Panc1 (cell line): ENCODE measurements around the gene ATP13A3. TPM values are rescaled to one million over a fixed set of nuclear protein-coding genes. Genes with fewer than 3 reads are reported as not detected.

ENCODE experiments used
- ATAC-seq: fragments of 200-7000 bp; cut with Tn5 transposase; 2 replicates; pipeline ENCODE4 v1.9.1; 2020; ENCODE audit warnings: mild to moderate bottlenecking, moderate library complexity
- BruUV-seq: library from RNA; stranded (reverse); fragments of 400-500 nt; replicated peaks from 2 replicates; lab custom pipeline; 2021; lab: Mats Ljungman, UMichigan
- CTCF ChIA-PET: fragments of 300-600 bp; sonication (Branson Sonifier 250); formaldehyde crosslinking; loops from one replicate; lab custom pipeline; 2022; ENCODE audit warnings: antibody characterized with exemption; lab: Charles Lee
- POLR2A ChIA-PET: fragments of 300-600 bp; sonication (Branson Sonifier 250); formaldehyde crosslinking; loops from one replicate; lab custom pipeline; 2022; ENCODE audit warnings: antibody characterized with exemption; lab: Charles Lee
- DNase-seq: peaks from one replicate; pipeline ENCODE4 v3.0.0-alpha.2; 2010; ENCODE audit warnings: low read depth, low spot score
- H3K27ac ChIP-seq: 2 replicates; pipeline ENCODE4 v1.5.1; 2011; ENCODE audit warnings: mild to moderate bottlenecking, low read length, inconsistent platforms
- H3K27me3 ChIP-seq: fragments of 200-500 bp; sonication (Bioruptor generic); 2 replicates; pipeline ENCODE4 v1.6.0; 2014; ENCODE audit warnings: low read length, inconsistent platforms; ENCODE audit not compliant: control insufficient read depth, insufficient read depth
- H3K36me3 ChIP-seq: fragments of 200-500 bp; sonication (Bioruptor generic); 2 replicates; pipeline ENCODE4 v1.5.1; 2014; ENCODE audit warnings: inconsistent platforms, mild to moderate bottlenecking, low read length, moderate library complexity; ENCODE audit not compliant: control insufficient read depth, insufficient read depth
- H3K4me1 ChIP-seq: 2 replicates; pipeline ENCODE4 v1.5.1; 2011; ENCODE audit warnings: inconsistent platforms, mild to moderate bottlenecking, low read length, moderate library complexity; ENCODE audit not compliant: control insufficient read depth, insufficient read depth
- H3K4me3 ChIP-seq, 2 experiments: 2 replicates each; pipeline ENCODE4 v1.5.1; 2011 to 2012; ENCODE audit warnings: low read depth in 2 of 2, low read length in 2 of 2, mild to moderate bottlenecking in 2 of 2, inconsistent platforms in 1 of 2, moderate library complexity in 1 of 2
- H3K9me3 ChIP-seq: fragments of 200-500 bp; sonication (Bioruptor generic); 2 replicates; pipeline ENCODE4 v1.5.1; 2014; ENCODE audit warnings: low read depth, mild to moderate bottlenecking, inconsistent platforms, low read length, moderate library complexity; ENCODE audit not compliant: control insufficient read depth, insufficient read depth
- CTCF ChIP-seq: fragments of 450-650 bp; IDR thresholded peaks from 2 replicates; pipeline ENCODE4 v1.5.1; 2017; ENCODE audit warnings: mild to moderate bottlenecking
- POLR2AphosphoS5 ChIP-seq: IDR thresholded peaks from 2 replicates; pipeline ENCODE4 v1.6.1; 2012; ENCODE audit warnings: mild to moderate bottlenecking, low read depth, low read length, moderate library complexity
- SIN3A ChIP-seq: IDR thresholded peaks from 2 replicates; pipeline ENCODE4 v1.6.1; 2012; ENCODE audit warnings: low read depth, mild to moderate bottlenecking, low read length, moderate library complexity, borderline replicate concordance; ENCODE audit not compliant: insufficient read depth
- TCF7L2 ChIP-seq: IDR thresholded peaks from 2 replicates; pipeline ENCODE4 v1.6.1; 2011; ENCODE audit warnings: mild to moderate bottlenecking, low read depth, low read length, inconsistent platforms
- in situ Hi-C: cut with HindIII; loops from 2 replicates; pipeline ENCODE4 v1.10.0; 2016; ENCODE audit warnings: low sequenced_read_pairs, low pct_unique_long_range_greater_than_20kb
- intact Hi-C: fragments of 100-400 bp; cut with micrococcal nuclease; formaldehyde crosslinking; loops from one replicate; pipeline ENCODE4 v1.10.0; 2022; ENCODE audit not compliant: unreplicated experiment
- total RNA-seq: library from RNA; stranded (reverse); gene quantifications from one replicate; pipeline ENCODE4 v1.2.1, GENCODE V29; 2021; ENCODE audit not compliant: unreplicated experiment
- TF ChIP-seq, protein P1 (sequence below), 2 experiments: IDR thresholded peaks; 2 replicates each; pipeline ENCODE4 v1.6.1; 2011 to 2012; ENCODE audit warnings: low read depth in 2 of 2, control low read depth in 1 of 2, low read length in 1 of 2, mild to moderate bottlenecking in 1 of 2, moderate library complexity in 1 of 2; ENCODE audit not compliant: insufficient read depth in 1 of 2

ATP13A3 gene
- total RNA-seq, 1 experiment from 2014 or later = 169 TPM

- TF ChIP-seq, protein P1, sequence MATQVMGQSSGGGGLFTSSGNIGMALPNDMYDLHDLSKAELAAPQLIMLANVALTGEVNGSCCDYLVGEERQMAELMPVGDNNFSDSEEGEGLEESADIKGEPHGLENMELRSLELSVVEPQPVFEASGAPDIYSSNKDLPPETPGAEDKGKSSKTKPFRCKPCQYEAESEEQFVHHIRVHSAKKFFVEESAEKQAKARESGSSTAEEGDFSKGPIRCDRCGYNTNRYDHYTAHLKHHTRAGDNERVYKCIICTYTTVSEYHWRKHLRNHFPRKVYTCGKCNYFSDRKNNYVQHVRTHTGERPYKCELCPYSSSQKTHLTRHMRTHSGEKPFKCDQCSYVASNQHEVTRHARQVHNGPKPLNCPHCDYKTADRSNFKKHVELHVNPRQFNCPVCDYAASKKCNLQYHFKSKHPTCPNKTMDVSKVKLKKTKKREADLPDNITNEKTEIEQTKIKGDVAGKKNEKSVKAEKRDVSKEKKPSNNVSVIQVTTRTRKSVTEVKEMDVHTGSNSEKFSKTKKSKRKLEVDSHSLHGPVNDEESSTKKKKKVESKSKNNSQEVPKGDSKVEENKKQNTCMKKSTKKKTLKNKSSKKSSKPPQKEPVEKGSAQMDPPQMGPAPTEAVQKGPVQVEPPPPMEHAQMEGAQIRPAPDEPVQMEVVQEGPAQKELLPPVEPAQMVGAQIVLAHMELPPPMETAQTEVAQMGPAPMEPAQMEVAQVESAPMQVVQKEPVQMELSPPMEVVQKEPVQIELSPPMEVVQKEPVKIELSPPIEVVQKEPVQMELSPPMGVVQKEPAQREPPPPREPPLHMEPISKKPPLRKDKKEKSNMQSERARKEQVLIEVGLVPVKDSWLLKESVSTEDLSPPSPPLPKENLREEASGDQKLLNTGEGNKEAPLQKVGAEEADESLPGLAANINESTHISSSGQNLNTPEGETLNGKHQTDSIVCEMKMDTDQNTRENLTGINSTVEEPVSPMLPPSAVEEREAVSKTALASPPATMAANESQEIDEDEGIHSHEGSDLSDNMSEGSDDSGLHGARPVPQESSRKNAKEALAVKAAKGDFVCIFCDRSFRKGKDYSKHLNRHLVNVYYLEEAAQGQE (IDR thresholded peaks at IDR 0.05; ENCODE audit: insufficient read depth in 1 of 2, low read depth in 2 of 2, low read length in 1 of 2) = no peak
- TF ChIP-seq POLR2AphosphoS5 (no peak; the same call in 1 of the 2 replicates), SIN3A (no peak), CTCF (peak; percentile 99), TCF7L2 (no peak)
- Histone ChIP-seq H3K27ac (no peak overlapping the region), H3K4me1 (peaks cover 9% of the 10 kb centered on the region), H3K4me3 (no peak overlapping the region), H3K27me3 (no peaks in the 10 kb centered on the region), H3K36me3 (no peaks in the 10 kb centered on the region), H3K9me3 (no peaks in the 10 kb centered on the region)
- ChIA-PET POLR2A (no interaction called here), CTCF (interaction anchor here (0.5 to 1.8 kb wide), 15 partner anchors 78 to 434 kb away, joined by 3 to 21 read pairs (median 3); no protein-coding TSS in a partner anchor)
- peak; percentile 67 for DNase-seq
- no TSS peak for BruUV-seq
- intact Hi-C loops (loop anchor here (2.0 kb wide), 2 partner anchors 102 to 122 kb away; no protein-coding TSS in a partner anchor), in situ Hi-C loops (no loop called here)
- ATAC-seq = peak; percentile 90
Measured at GRCh38 chr3:194472290-194472920, 14.4 kb downstream of the ATP13A3 start.

- Histone ChIP-seq H3K27ac (no peak overlapping the region), H3K4me1 (peaks cover 9% of the 10 kb centered on the region)
- POLR2A ChIA-PET = no interaction called here
Measured at GRCh38 chr3:194471863-194472262, 14.9 kb downstream of the ATP13A3 start.

More at GRCh38 chr3:194471863-194472262, 14.9 kb downstream of the ATP13A3 start:
- Histone ChIP-seq H3K36me3 (no peaks in the 10 kb centered on the region), H3K27me3 (no peaks in the 10 kb centered on the region), H3K9me3 (no peaks in the 10 kb centered on the region), H3K4me3 (no peak overlapping the region)
- in situ Hi-C loops = no loop called here
- intact Hi-C loops = loop anchor here (2.0 kb wide), 2 partner anchors 103 to 123 kb away; no protein-coding TSS in a partner anchor
- CTCF ChIA-PET = interaction anchor here (0.5 to 1.8 kb wide), 14 partner anchors 9 to 434 kb away, joined by 3 to 21 read pairs (median 4); no protein-coding TSS in a partner anchor
- no TSS peak for BruUV-seq
- DNase-seq (no peak), ATAC-seq (0 out of 2 replicates have a peak, but pooled peaks have one; percentile 36)
- TF ChIP-seq CTCF = 0 out of 2 replicates have a peak, but pooled peaks have one; percentile 38
- no peak for TF ChIP-seq SIN3A
